Transverse colon (tissue), 4 donors: ENCODE results near the gene AGAP9.
"Not testable (repeated sequence)": the region's sequence is repeated elsewhere in the genome, so short reads cannot be mapped to it uniquely, and the experiment has no call there.

ENCODE experiments used
- CTCF ChIP-seq, 5 experiments: fragments of 200-600 bp in 3 of 5; fragments of 450-650 bp in 2 of 5; sonication (generic) in 3 of 5; IDR thresholded peaks; 1 replicate in 2 of 5; 2 replicates in 3 of 5; pipeline ENCODE4 v1.5.1; 2016 to 2017; ENCODE audit warnings: antibody characterized with exemption in 5 of 5, inconsistent platforms in 3 of 5, mild to moderate bottlenecking in 2 of 5, moderate library complexity in 1 of 5
- POLR2A ChIP-seq: fragments of 450-650 bp; IDR thresholded peaks from one replicate; pipeline ENCODE4 v1.6.1; 2016; ENCODE audit warnings: antibody characterized with exemption, mild to moderate bottlenecking, moderate library complexity
- POLR2AphosphoS5 ChIP-seq, 3 donors: sonication (generic); formaldehyde crosslinking; IDR thresholded peaks; one replicate each; pipeline ENCODE4 v1.6.1; 2016; ENCODE audit warnings: antibody characterized with exemption in 3 of 3

- TF ChIP-seq POLR2AphosphoS5 (IDR thresholded peaks at IDR 0.05); CTCF (IDR thresholded peaks at IDR 0.05); POLR2A: not testable (repeated sequence)
Observed at GRCh38 chr10:47554552-47554951, 31.1 kb upstream of the AGAP9 start.
